GM12878 (cell line): ENCODE measurements around the gene TNK2.

ENCODE experiments used
- CREM ChIP-seq: IDR thresholded peaks from 2 replicates; pipeline ENCODE4 v1.6.1; 2014; ENCODE audit warnings: antibody characterized with exemption, low read depth
- CTCF ChIP-seq, 3 experiments: IDR thresholded peaks in 2 of 3; conservative IDR thresholded peaks in 1 of 3; 2 replicates each; pipeline ENCODE4 v1.5.1; 2011; ENCODE audit warnings: low read depth in 3 of 3, low read length in 3 of 3, mild to moderate bottlenecking in 3 of 3, control low read depth in 2 of 3, moderate library complexity in 2 of 3, inconsistent platforms in 1 of 3, mixed read lengths in 1 of 3; ENCODE audit not compliant: control insufficient read depth in 2 of 3, insufficient read depth in 1 of 3; ENCODE audit errors: extremely low read depth in 1 of 3
- GABPA ChIP-seq: IDR thresholded peaks from 2 replicates; pipeline ENCODE4 v1.6.1; 2014; ENCODE audit warnings: antibody characterized with exemption, low read depth, mild to moderate bottlenecking, inconsistent platforms
- MEF2A ChIP-seq: IDR thresholded peaks from 2 replicates; pipeline ENCODE4 v1.6.1; 2011; ENCODE audit warnings: low read depth, mild to moderate bottlenecking, low read length, moderate library complexity; ENCODE audit not compliant: insufficient read depth
- MYC ChIP-seq: IDR thresholded peaks from 2 replicates; pipeline ENCODE4 v1.6.1; 2011; ENCODE audit warnings: mild to moderate bottlenecking, low read length, moderate library complexity, inconsistent platforms; ENCODE audit not compliant: insufficient read depth, insufficient replicate concordance, insufficient read length, severe bottlenecking
- NR2C2 ChIP-seq: IDR thresholded peaks from 2 replicates; pipeline ENCODE4 v1.6.1; 2011; ENCODE audit warnings: borderline replicate concordance, low read depth; ENCODE audit not compliant: control insufficient read depth, insufficient read length
- POLR2A ChIP-seq: IDR thresholded peaks from 2 replicates; pipeline ENCODE4 v1.6.1; 2011; ENCODE audit warnings: low read depth, mild to moderate bottlenecking, low read length
- RFX5 ChIP-seq: IDR thresholded peaks from 2 replicates; pipeline ENCODE4 v1.6.1; 2011; ENCODE audit warnings: low read depth, low read length, improper control_type of control experiment
- SIN3A ChIP-seq: IDR thresholded peaks from 2 replicates; pipeline ENCODE4 v1.6.1; 2012; ENCODE audit warnings: low read depth, low read length, improper control_type of control experiment
- TAF1 ChIP-seq: IDR thresholded peaks from 2 replicates; pipeline ENCODE4 v1.6.1; 2011; ENCODE audit warnings: mild to moderate bottlenecking, low read depth, low read length, borderline replicate concordance

GRCh38 chr3:195893916-195894465, 14.4 kb downstream of the TNK2 start:
- TF ChIP-seq POLR2A (no peak), TAF1 (no peak), CTCF (IDR thresholded peaks at IDR 0.05 in 2 of 3, conservative IDR thresholded peaks at IDR 0.05 in 1 of 3; ENCODE audit: control insufficient read depth in 2 of 3, extremely low read depth in 1 of 3, insufficient read depth in 1 of 3, low read depth in 3 of 3, low read length in 3 of 3) (no peak), SIN3A (no peak), RFX5 (no peak), MYC (no peak), NR2C2 (no peak), MEF2A (no peak), CREM (no peak), GABPA (no peak)
